GM18867 (cell line): Measurements from ENCODE around the gene TNFSF9.
"Not testable (repeated sequence)": the region's sequence is repeated elsewhere in the genome, so short reads cannot be mapped to it uniquely, and the experiment has no call there.

Experiments
- ATAC-seq: cut with Tn5 transposase; IDR thresholded peaks from one replicate; pipeline ENCODE4 v1.9.1; 2021; ENCODE audit warnings: mild to moderate bottlenecking, moderate library complexity; ENCODE audit not compliant: unreplicated experiment

TNFSF9 gene

GRCh38 chr19:6531956-6532243 is 1.1 kb downstream of the TNFSF9 start:
- ATAC-seq = no peak

- no peak for ATAC-seq
These were observed 1.6 kb downstream of the TNFSF9 start for GRCh38 chr19:6532244-6532999.

- no peak for ATAC-seq
These were observed 2.1 kb downstream of the TNFSF9 start for GRCh38 chr19:6533000-6533328.

- ATAC-seq = no peak
These were observed 3.1 kb downstream of the TNFSF9 start for GRCh38 chr19:6533746-6534418.

- ATAC-seq = no peak
These were observed 3.7 kb downstream of the TNFSF9 start for GRCh38 chr19:6534451-6535093.

- no peak for ATAC-seq
These were observed 4.8 kb downstream of the TNFSF9 start for GRCh38 chr19:6535558-6536137.

- no peak for ATAC-seq
These were observed 8.7 kb downstream of the TNFSF9 start for GRCh38 chr19:6539514-6539913.

- ATAC-seq = no peak
These were observed 10.3 kb downstream of the TNFSF9 start for GRCh38 chr19:6540918-6541689.

GRCh38 chr19:6543866-6544347 is 13.1 kb downstream of the TNFSF9 start:
- ATAC-seq = no peak

GRCh38 chr19:6550679-6551078 is 19.9 kb downstream of the TNFSF9 start:
- not testable (repeated sequence) for ATAC-seq

- no peak for ATAC-seq
These were observed 20.3 kb downstream of the TNFSF9 start for GRCh38 chr19:6551091-6551490.

GRCh38 chr19:6551607-6552450 is 21.0 kb downstream of the TNFSF9 start:
- ATAC-seq = no peak

- no peak for ATAC-seq
These were observed 25.2 kb downstream of the TNFSF9 start for GRCh38 chr19:6556043-6556449.

GRCh38 chr19:6556480-6557195 is 25.8 kb downstream of the TNFSF9 start:
- ATAC-seq = no peak

- not testable (repeated sequence) for ATAC-seq
These were observed 31.6 kb downstream of the TNFSF9 start for GRCh38 chr19:6562437-6562836.

GRCh38 chr19:6564393-6564792 is 33.6 kb downstream of the TNFSF9 start:
- no peak for ATAC-seq

- ATAC-seq = not testable (repeated sequence)
These were observed 35.9 kb downstream of the TNFSF9 start for GRCh38 chr19:6566727-6567126.

GRCh38 chr19:6568010-6568526 is 37.2 kb downstream of the TNFSF9 start:
- ATAC-seq = no peak

- no peak for ATAC-seq
These were observed 38.0 kb downstream of the TNFSF9 start for GRCh38 chr19:6568816-6569215.
